HTR-8/SVneo (cell line): ENCODE measurements around the gene OTOF.

ENCODE experiments used
- DNase-seq: peaks from one replicate; pipeline ENCODE4 v3.0.0; 2011; ENCODE audit warnings: low spot score, mixed read lengths; ENCODE audit not compliant: insufficient read length
- FAIRE-seq: peaks from 2 replicates; lab custom pipeline; 2011; peaks lifted over from hg19 to GRCh38; lab: Jason Lieb, UNC

OTOF gene

DNA sequence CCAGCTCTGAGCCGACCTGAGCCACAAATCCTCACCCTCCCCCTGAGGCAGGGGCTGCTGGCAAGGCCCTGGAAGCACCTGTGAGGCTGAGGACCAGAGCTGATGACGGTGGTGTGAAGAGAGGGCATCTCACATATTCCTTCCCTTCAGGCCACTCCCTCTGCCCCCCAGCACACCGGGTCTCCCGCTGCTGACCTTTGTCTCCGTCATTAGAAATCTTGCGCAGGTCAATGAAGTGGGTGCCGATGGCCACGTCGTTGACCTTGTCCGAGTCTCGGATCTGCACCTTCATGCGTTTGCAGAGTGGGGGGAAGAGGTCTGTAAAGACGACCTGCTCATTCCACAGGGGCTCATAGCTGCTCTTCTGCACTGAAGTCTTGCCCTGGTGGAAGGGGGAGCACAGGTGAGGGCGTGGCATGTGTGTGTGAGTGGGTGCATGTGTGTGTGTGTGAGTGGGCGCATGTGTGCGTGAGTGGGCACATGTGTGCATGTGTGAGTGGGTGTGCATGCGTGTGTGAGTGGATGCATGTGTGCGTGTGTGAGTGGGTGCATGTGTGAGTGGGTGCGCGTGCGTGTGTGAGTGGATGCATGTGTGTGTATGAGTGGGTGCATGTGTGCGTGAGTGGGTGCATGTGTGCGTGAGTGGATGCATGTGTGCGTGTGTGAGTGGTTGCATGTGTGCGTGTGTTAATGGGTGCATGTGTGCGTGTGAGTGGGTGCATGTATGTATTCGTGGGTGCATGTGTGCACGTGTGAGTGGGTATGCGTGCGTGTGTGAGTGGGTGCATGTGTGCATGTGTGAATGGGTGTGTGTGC, 4.5 kb upstream of the OTOF start:
- DNase-seq (no peak), FAIRE-seq (peak; percentile 93)

DNA sequence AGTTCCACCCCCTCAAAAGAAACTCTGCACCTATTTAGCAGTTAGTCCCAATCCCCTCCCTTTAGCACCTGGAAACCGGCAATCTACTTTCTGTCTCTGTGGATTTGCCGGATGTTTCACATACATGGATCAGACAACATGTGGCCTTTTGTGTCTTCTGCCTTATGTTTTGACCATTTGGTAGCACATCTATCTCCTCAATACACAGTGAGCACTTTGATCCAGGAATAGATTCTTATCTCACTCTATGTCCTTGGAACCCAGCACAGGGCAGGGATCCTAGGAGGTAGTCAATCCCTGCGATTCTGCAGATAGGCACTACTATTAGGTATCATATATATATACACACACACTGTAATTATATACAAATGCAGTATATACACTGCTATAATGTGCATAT, 3.8 kb upstream of the OTOF start:
- DNase-seq (no peak), FAIRE-seq (no peak)

DNA sequence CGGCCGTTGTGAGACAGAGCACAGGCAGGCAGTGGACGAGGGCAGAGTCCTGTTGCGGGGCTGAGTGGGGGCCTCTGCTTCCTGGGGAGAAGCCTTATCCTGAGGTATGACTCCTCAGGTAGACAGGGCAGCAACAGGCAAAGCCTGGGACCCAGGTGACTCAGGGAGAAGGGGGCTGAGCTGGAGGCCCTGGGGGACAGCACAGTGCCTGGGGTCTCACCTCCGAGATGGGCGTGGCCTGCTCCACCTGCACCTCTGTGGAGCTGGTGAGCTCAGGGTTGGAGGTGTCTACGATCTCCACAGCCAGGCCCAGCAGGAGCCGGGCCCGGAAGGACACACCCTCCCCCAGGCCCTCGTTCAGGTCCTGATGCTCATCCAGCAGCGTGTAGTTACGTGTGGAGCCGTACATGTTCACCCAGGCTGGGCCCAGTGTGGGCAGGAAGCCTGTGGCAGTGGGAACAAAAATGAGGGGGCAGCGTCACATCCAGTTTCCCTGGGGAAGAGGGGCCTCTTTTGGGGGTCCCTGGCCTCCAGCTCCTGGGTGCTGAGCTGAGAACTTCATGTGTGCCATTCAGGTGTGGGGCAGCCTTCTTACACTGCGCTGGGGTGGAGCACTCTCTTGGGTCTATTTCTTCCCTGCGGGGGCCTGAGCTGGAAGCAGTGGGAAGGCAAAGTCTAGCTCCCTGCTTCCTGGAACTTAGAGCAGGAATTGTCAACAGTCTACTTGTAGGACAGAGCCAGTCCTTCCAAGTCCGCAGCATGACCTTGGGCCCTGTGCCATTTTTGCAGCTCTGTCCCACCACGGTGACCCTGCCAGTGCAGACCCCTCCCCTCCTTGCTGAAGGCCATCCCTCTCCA, 2.9 kb upstream of the OTOF start:
- no peak for FAIRE-seq
- DNase-seq, result no peak

DNA sequence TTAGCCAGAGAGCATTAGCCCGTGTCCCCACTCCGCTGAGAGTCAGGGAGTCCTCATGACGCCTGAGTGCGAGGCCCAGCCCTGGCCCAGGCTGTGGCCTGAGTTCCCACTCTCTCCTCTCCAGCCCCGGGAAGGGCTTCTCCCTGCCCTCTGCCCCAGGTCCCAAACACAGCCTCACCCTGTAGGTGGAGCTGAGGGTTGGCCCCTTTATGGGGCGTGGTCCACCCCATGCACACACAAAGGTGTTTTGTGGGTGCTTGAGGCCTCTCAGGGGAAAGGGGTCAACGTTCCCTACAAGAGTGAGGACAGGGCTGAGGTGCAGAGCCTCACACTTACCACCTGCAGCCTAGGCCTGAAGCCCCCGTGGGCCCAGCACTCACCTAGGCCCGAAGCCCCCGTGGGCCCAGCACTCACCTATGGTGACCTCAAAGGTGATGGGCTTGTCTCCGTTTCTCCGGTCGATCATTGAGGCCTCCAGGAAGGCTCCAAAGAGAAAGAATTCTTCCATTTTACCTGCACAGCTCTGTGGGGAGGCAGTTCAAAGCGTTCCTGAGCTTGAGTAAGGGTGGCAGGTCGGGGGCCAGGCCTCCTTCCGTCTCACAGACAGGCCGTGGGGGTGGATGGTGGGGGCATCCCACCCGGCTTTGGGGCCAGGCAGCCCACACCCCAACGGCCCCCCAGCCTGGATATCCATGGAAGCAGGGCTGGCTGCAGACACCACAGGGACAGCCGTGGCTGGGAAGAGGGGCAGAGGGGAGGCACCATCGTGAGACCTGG, 2.1 kb upstream of the OTOF start:
- DNase-seq, result no peak
- FAIRE-seq, result no peak

DNA sequence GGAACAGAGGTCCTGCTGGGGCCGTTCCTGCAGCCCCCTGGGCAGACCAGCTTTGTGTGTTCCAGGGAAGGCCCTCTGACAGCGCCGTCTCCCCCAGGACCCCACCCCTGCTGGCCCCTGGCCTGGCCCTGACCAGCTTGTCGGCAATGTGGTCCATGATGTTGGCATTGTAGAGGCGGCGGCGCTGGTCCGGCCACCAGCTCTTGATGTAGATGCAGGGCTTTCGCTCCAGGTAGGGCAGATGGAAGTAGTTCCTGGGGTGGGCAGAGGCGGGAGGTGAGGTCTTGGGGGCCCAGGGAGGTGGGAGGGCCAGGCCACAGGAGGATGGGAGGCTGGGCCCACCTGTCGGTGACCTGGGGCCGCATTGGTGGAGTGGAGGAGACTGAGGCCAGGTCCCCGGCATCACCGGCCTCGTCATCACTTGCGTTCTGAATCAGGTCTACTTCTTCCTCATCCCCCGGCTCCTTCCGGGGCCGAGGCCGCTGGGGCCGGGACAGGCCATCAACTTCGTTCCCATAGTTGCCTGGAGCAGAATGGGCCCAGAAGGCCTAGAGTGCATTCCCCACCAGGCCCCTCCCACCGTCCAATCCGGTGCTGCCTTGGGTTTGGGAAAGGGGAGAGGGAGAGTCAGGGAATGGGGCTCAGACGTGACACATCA, 1.3 kb upstream of the OTOF start:
- FAIRE-seq (no peak), DNase-seq (no peak)

DNA sequence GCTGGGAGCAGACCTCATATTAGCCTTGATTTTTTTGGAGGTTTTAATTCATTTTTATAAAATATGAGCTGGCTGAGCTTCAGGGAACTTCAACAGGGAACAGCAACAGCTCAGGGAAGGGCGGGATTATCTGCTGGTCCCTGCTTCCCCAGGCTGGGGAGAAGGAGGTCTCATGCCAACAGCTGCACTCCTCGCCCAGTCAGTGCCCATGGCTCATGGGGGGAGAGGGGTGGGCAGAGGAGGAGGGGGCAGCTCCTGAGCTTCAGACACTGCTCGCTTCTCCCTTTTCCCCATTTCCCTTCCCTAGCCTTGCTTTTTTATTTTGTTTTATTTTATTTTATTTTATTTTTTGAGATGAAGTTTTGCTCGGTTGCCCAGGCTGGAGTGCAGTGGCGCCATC, 442 bp upstream of the OTOF start:
- no peak for FAIRE-seq
- DNase-seq, result no peak

DNA sequence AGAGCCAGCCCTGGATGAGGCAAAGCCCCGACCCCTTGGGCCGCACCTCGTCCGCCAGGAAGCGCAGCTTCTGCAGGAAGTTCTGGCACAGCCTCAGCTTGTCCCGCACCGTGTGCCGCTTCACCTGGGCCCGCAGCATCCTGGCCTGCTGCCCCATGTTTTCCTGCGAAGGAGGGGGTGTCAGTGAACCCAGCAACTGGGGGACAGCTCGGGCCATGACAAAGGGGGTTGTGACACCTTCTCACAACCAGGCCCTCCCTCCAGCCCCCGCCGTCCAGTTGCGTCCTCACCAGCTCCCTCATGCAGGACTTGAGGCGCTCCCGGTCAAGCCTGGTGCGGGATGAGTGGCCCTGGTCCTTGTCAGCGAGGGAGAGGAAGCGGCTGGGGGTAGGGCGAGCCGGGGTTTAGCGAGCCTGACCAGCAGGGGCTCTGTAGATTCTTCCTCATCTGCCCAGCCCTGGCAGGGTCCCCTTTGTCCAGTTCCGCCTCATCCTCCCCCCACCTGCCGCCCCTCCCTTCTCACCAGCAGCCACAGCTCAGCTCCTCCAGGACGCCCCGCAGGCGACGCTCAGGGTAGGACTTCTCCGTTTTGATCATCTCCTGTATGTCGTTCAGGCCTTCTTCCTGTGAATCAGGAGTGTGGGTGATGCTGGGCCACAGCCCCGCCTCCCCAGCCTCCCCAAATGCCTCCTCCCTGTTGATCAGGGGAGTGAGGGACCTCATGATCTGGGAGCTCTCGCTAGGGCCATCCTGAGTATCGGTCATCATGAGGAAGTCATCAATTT, 606 bp downstream of the OTOF start:
- FAIRE-seq, result no peak

DNA sequence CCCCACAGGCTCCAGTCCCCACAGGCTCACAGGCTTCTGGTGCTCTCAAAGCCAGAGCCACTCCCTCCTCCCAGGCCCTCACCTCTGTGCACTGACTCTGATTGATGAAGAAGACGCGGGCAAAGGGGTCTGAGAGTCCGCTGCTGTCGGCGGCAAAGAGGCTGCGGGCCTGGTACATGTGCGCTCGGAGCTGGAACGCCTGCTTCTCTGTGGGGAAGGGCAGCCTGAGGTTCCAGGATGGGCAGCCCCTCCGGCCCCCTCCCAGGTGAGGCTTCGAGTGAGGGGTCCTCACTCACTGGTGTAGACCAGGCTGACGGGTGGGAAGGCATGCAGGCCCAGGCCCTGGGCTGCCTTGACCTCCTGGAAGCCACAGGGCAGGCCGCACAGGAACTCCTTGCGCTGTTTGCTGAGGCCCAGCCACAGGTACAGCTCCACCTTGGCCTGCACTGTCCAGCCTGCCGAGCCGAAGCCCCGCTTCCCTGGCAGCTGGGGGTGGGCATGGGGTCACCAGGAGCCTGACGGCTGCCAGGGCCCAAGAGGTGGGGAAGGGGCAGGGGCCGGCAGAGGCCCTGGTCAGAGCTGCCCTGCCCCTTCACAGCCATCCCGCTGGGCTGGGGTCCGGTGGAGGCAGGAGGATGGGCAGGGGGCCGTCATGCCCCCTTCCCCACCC, 2.0 kb downstream of the OTOF start:
- DNase-seq (no peak), FAIRE-seq (no peak)

More for the DNA sequence above, 606 bp downstream of the OTOF start:
- no peak for DNase-seq

DNA sequence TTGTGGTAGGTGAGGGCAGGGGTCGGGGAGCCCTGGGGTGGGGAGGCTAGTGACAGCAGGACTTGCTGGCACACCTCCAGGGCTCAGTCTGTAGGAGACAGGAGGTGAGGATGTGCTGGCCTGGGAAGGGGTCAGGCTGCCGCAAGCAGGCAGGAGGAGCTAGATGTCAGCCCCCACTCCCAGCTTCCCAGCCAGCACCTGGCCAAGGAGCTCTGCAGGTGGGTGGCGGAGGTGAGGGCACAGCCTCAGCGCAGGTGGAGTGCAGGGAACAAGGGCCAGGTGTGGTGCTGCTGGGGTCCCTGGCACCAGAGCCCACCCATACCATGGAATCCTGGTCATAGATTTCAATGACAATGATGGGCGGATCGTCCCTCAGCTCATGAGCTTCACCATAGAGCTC, 2.9 kb downstream of the OTOF start:
- no peak for FAIRE-seq
- no peak for DNase-seq

DNA sequence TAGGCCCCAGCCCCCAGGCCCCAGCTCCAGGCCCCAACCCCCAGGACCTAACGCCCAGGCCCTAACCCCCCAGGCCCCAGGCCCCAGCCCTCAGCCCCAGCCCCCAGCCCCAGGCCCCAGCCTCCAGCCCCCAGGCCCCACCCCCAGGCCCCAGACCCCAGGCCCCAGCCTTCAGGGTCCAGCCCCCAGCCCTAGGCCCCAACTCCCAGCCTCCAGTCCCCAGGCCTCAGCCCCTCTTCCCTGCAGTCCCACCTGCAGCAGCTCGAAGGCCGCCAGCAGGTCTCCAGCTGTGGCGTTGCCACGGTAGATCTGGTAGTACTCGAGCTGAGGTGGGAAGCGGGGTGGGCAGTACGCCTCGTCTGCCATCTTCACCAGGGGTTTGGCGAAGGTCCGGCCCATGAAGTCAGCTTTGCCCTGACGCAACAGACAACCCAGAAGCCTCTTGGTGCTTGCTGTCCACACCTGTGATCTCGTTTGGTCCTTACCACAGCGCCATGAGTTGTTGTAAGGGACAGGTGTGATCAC, 3.6 kb downstream of the OTOF start:
- FAIRE-seq, result no peak

DNA sequence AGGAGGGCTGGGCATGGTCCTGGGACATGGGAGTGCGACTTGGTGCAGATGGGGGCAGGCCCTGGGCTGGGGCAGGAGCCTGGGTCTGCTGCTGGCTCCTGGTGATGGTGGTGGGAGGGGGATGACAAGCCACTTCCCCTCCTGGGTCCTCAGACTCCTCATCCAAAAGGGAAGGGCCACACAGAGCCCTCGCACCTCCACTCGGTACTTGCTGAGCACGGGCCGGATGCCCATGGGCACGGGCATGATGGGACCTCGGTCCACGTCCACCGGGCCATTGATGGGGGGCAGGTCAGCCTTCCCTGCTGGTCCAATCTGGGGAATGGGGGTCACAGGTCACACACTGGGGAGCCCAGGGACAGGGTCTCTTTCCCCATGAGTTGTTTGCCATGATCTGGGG, 4.1 kb downstream of the OTOF start:
- DNase-seq (no peak), FAIRE-seq (no peak)

More for the DNA sequence above, 3.6 kb downstream of the OTOF start:
- no peak for DNase-seq

DNA sequence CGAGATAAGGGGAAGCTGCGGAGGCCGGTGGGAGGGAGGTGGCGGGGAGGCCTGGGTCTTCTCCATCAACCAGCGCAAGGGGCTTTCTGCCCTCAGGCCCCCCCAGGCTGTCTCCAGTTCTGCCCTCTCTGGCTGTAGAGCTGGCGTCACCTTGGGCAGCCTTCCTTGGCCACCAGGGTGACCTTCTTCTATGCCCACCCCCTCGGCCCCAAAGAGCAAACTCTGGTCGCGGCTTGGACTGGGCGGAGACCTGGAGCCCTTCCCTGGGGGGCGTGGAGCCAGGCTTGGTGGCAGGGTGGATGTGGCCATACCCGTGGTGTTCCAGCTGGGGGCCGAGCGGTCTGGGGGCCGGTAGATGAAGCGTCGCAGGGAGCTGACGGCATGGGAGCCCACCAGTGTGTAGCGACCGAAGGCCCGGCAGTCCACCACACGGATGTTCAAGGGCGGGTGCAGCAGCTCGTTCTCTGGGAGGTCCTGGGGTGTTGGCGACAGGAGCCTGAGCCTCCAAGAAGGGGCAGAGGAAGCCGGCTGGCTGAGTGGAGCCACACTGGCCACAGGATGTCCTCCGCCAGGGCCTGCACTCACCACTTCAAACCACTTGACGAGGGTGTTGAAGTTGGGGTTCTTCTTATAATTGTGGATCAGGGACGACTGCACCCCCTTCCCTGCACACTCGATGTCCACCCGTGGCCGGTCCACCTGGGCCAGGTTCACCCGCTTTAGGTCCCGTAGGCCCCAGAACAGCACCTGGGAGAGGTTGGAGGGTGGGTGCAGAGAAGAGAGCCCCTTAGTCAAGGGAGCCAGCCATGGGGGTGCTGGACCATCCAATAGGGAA, 4.9 kb downstream of the OTOF start:
- DNase-seq (no peak), FAIRE-seq (no peak)

DNA sequence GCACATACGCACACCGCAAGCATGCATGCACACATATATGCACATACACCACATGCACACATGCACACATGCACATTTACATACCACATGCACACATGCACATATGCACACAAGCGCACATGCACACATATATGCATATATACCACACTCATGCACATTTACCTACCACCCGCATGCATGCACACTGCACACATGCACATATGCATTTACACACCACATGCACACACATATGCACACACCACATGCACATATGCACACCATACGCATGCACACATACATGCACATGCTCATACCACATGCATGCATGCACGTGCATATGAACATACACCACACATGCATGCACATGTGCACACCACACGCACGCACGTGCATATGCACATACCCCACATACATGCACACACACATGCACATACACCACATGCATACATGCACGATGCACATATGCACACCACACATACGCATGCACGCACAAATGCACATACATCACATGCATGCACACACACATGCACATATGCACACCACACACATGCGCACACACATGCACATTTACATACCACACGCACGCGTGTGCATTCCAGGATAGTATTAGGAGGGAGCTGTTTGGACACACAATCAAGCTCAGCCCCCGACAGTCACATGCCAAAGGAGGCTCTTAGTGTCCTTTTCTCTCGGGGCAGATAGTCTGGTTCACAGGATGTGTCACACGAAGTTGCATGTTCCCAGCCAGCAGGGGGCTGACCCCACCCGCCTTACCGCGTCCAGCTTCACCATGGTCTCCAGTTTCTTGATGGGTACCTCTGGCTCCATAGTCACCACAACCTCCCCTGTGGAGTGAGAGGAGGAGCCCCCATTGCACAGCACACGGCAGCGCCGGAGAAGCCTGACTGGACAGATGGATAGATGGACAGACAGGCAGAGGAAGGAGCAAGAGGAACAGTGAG, 5.9 kb downstream of the OTOF start:
- DNase-seq (no peak), FAIRE-seq (peak; percentile 99)

DNA sequence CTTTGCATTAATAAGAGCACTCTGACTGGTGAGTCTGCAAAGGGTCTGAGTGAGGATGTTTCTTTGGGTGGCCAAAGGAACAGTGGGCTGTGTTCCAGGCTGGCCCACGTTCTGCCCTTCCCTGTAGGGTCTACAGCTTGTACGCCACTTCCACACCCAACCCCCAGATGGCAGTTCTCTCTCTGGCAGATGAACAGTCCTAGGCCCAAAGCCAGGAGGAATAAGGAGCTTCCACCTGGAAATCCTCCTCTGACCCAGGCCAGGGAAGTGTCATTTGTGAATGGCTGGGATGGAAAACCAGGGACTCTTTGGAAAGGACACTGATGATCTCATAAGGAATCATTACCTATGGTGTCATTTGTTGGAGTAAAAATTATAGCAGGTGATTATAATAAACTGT, 6.6 kb downstream of the OTOF start:
- FAIRE-seq (no peak), DNase-seq (no peak)

DNA sequence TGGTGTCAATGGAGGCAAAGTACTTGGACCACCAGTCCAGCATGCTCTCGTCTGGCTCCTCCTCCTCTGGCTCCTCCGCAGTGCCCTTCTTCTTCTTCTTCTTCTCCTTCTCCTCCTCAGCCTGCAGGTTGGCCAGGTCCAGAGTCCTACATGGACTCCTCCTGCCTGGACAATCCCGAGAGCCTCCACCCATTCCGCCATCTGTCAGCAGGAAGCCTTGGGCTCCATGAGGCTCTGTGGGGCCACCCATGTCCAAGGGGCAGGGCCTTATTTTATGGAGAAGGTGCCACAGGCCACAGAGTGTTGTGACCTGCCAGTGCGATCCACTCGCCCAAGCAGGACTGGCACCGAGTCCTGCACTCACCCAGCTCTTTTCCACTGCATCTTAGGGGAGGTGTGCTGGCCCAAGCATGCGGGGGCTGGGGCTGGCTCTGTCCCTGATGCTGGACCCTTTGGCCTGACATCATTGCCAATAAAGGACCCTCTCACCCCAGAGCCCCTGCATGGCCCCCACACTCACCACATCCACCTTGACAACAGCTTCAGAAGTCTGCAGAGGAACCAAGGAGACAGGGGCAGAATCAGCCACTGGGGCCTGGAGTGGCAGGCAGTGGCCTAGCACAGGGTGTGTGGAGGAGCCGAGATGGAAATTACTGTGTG, 7.2 kb downstream of the OTOF start:
- no peak for DNase-seq
- FAIRE-seq, result no peak

DNA sequence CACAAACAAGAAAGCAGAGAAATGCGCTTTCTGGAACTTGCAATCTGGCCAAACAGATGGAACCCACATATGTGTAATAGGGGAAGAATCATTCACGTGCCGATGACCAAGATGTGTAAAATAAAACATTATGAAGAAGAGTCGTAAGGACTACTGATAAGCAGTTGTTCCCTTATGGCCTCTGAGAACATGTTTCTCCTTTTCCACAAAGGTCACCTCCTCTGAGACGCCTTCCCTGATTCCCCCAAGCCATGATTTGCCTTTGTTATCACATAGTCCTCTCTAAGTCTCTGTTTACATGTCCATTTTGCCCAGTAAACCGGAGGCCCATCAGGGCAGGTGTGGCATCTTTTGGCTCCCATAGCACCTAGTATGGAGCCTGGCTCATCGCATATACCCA, 8.0 kb downstream of the OTOF start:
- FAIRE-seq, result peak; percentile 57

More for the DNA sequence above, 8.0 kb downstream of the OTOF start:
- no peak for DNase-seq
